ENCODE data around the gene GABRB1. TPM values are rescaled to one million over a fixed set of nuclear protein-coding genes. Genes with fewer than 3 reads are reported as not detected.

Gene GABRB1
- total RNA-seq, 4 donors from 2014 or later: 0.13 TPM; not detected in 3

DNA sequence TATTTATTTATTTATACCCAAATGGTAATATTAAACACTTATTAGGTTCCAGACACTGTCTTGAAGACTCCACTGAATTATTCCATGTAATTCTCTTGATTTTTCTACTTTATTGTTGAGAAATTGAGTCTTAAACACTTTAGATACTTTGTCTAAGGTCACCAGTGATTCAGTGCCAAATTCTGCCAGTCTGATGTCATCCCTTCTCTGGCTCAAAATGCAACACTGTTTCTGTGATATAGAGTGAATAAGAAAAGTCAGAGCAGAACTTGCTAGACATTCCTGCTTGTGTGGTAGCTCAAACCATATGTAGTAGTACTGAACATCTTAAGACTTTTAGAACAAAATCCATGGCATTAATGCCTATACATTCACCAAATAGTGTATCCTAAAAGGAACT lies 164.3 kb downstream of the GABRB1 start:
- H3K4me3 ChIP-seq: no peak overlapping the region
- H3K27me3 ChIP-seq: no peaks in the 10 kb centered on the region
- no peak for DNase-seq (ENCODE audit: extremely low spot score)
- no peaks in the 10 kb centered on the region for H3K9me3 ChIP-seq
- TF ChIP-seq, protein P1, sequence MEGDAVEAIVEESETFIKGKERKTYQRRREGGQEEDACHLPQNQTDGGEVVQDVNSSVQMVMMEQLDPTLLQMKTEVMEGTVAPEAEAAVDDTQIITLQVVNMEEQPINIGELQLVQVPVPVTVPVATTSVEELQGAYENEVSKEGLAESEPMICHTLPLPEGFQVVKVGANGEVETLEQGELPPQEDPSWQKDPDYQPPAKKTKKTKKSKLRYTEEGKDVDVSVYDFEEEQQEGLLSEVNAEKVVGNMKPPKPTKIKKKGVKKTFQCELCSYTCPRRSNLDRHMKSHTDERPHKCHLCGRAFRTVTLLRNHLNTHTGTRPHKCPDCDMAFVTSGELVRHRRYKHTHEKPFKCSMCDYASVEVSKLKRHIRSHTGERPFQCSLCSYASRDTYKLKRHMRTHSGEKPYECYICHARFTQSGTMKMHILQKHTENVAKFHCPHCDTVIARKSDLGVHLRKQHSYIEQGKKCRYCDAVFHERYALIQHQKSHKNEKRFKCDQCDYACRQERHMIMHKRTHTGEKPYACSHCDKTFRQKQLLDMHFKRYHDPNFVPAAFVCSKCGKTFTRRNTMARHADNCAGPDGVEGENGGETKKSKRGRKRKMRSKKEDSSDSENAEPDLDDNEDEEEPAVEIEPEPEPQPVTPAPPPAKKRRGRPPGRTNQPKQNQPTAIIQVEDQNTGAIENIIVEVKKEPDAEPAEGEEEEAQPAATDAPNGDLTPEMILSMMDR (IDR thresholded peaks at IDR 0.05): no peak
- no peak for TF ChIP-seq POLR2AphosphoS5 (IDR thresholded peaks at IDR 0.05)
- no peak for TF ChIP-seq EP300 (IDR thresholded peaks at IDR 0.05)
- no peak for TF ChIP-seq POLR2A (IDR thresholded peaks at IDR 0.05; ENCODE audit: low read depth)
- intact Hi-C loops (cut with DNase I): no loop called here
- H3K4me1 ChIP-seq: no peaks in the 10 kb centered on the region
- no peaks in the 10 kb centered on the region for H3K36me3 ChIP-seq
- H3K27ac ChIP-seq (replicated peaks in 1 of 4): no peak overlapping the region

DNA sequence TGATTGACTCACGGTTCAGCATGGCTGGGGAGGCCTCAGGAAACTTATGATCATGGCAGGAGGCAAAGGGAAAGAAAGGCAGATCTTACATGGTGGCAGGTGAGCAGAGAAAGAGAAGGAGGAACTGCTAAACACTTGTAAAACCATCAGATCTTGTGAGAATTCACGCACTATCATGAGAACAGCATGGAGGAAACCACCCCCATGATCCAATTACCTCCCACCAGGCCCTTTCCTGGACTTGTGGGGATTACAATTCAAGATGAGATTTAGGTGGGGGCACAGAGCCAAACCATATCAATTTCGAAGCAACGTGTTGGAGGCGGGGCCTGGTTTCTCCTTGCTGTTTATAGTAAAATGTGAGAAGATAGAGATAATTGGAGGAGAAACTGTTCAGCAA lies 167.4 kb downstream of the GABRB1 start:
- no peaks in the 10 kb centered on the region for H3K9me3 ChIP-seq
- H3K27me3 ChIP-seq: no peaks in the 10 kb centered on the region
- no peak for DNase-seq (ENCODE audit: extremely low spot score)
- TF ChIP-seq POLR2A (IDR thresholded peaks at IDR 0.05; ENCODE audit: low read depth) (no peak), POLR2AphosphoS5 (IDR thresholded peaks at IDR 0.05) (no peak), EP300 (IDR thresholded peaks at IDR 0.05) (no peak)
- TF ChIP-seq, protein P1 (IDR thresholded peaks at IDR 0.05): no peak
- 73% methylated on average over 5 of the region's 5 CpGs for WGBS
- H3K36me3 ChIP-seq: no peaks in the 10 kb centered on the region
- no peaks in the 10 kb centered on the region for H3K4me1 ChIP-seq
- no peak overlapping the region for H3K27ac ChIP-seq (replicated peaks in 1 of 4)
- intact Hi-C loops (cut with DNase I): no loop called here
- no peak overlapping the region for H3K4me3 ChIP-seq

DNA sequence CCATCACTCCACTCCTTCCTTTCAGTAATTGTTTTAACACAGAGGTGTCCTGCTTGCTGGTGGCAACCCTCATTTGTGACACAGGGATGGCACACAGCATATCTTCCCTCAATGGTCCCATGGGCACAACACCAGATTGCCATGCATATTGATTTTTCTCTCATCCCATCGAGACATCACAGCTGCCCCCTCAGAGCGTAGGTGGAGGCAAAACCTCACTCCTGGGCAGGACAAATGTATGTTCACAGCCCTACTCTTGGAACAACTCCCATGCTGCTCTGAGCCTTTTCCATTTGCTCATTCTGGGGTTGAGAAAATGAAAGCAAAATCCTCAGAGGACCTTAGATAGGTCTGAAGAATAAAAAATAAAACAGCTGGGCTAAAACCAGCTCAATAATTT lies 172.2 kb downstream of the GABRB1 start:
- Histone ChIP-seq H3K4me1 (no peaks in the 10 kb centered on the region), H3K27ac (replicated peaks in 1 of 4) (no peak overlapping the region), H3K36me3 (no peaks in the 10 kb centered on the region), H3K27me3 (no peaks in the 10 kb centered on the region), H3K9me3 (no peaks in the 10 kb centered on the region), H3K4me3 (no peak overlapping the region)
- DNase-seq (ENCODE audit: extremely low spot score): no peak
- intact Hi-C loops (cut with DNase I): no loop called here
- WGBS: 85% methylated on average over 2 of the region's 2 CpGs
- TF ChIP-seq POLR2AphosphoS5 (IDR thresholded peaks at IDR 0.05) (no peak), EP300 (IDR thresholded peaks at IDR 0.05) (no peak), POLR2A (IDR thresholded peaks at IDR 0.05; ENCODE audit: low read depth) (no peak)
- TF ChIP-seq, protein P1 (IDR thresholded peaks at IDR 0.05): no peak

DNA sequence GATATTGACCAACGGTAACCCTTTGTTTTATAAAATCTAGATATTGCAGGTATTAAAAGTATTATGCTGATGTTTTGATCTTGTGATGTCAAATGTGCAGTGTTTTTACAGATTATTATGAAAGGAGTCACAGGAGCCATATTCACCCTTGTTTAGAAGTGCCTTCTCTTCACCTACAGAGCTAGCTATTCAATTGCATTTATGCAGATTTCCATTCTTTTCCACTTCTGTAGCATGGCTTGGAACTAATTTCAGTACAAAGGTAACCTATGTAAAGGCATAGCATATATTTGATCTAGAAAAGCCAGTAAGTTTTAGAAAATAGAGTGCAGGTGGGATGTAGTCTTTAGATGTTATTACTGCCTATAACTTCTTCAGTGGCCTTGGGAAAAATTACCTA lies 176.2 kb downstream of the GABRB1 start:
- TF ChIP-seq EP300 (IDR thresholded peaks at IDR 0.05): no peak
- TF ChIP-seq POLR2A (IDR thresholded peaks at IDR 0.05; ENCODE audit: low read depth): no peak
- TF ChIP-seq, protein P1 (IDR thresholded peaks at IDR 0.05): no peak
- TF ChIP-seq POLR2AphosphoS5 (IDR thresholded peaks at IDR 0.05): no peak
- no peak for DNase-seq (ENCODE audit: extremely low spot score)
- Histone ChIP-seq H3K4me3 (no peak overlapping the region), H3K9me3 (no peaks in the 10 kb centered on the region), H3K36me3 (no peaks in the 10 kb centered on the region), H3K27ac (replicated peaks in 1 of 4) (no peak overlapping the region), H3K27me3 (no peaks in the 10 kb centered on the region), H3K4me1 (no peaks in the 10 kb centered on the region)
- 100% methylated on average over 1 of the region's 1 CpG for WGBS
- intact Hi-C loops (cut with DNase I): no loop called here

DNA sequence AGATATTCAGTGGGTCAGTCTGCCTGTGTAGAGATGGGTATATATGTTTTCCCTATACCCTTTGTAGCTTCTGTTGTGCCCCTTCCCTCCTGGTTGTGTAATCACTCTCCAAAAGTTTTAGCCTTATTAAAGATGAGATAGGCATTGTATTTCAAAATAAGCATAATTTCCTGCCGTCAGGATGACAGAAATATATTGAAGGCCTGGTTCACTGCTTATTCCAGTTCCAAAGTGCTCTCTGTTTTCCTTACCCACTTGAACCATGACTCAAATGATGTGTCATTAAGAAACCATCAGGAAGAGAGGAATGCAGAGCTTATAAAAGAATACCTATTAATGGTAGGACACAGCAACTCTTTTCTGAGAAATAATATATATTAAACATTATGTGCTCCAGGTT lies 178.5 kb downstream of the GABRB1 start:
- WGBS: 25% methylated on average over 1 of the region's 1 CpG
- no peak for DNase-seq (ENCODE audit: extremely low spot score)

More for the DNA sequence above, 178.5 kb downstream of the GABRB1 start:
- no peak overlapping the region for H3K4me3 ChIP-seq
- no peaks in the 10 kb centered on the region for H3K36me3 ChIP-seq
- no peaks in the 10 kb centered on the region for H3K27me3 ChIP-seq
- TF ChIP-seq EP300 (IDR thresholded peaks at IDR 0.05): no peak
- TF ChIP-seq, protein P1 (IDR thresholded peaks at IDR 0.05): no peak
- TF ChIP-seq POLR2AphosphoS5 (IDR thresholded peaks at IDR 0.05): no peak
- TF ChIP-seq POLR2A (IDR thresholded peaks at IDR 0.05; ENCODE audit: low read depth): no peak
- H3K9me3 ChIP-seq: no peaks in the 10 kb centered on the region
- H3K27ac ChIP-seq (replicated peaks in 1 of 4): no peak overlapping the region
- intact Hi-C loops (cut with DNase I): no loop called here
- no peaks in the 10 kb centered on the region for H3K4me1 ChIP-seq
